HepG2 (cell line): ENCODE measurements around the gene GYS1. TPM values are rescaled to one million over a fixed set of nuclear protein-coding genes. Genes with fewer than 3 reads are reported as not detected.

Source experiments
- ATAC-seq: fragments of 200-7000 bp; cut with Tn5 transposase; 3 replicates; pipeline ENCODE4 v1.9.1; 2020; ENCODE audit warnings: mild to moderate bottlenecking, moderate library complexity
- BruUV-seq: library from RNA; stranded (reverse); fragments of 400-500 nt; replicated peaks from 2 replicates; lab custom pipeline; 2021; lab: Mats Ljungman, UMichigan
- CTCF ChIA-PET: fragments of 300-600 bp; formaldehyde crosslinking; extraction: SDS; loops from one replicate; lab custom pipeline; 2021; ENCODE audit warnings: low total read pairs, inconsistent platforms, low intra/inter-chr PET ratio; lab: Yijun Ruan, JAX
- POLR2A ChIA-PET: fragments of 350-600 bp; sonication (Branson Sonifier 250); formaldehyde crosslinking; loops from one replicate; lab custom pipeline; 2020; ENCODE audit warnings: antibody characterized with exemption, inconsistent platforms; lab: Yijun Ruan, JAX
- DNase-seq: peaks from one replicate; pipeline ENCODE4 v3.0.0-alpha.2; 2015; ENCODE audit warnings: low spot score
- FAIRE-seq: peaks from 3 replicates; lab custom pipeline; 2011; peaks lifted over from hg19 to GRCh38; lab: Jason Lieb, UNC
- H2AFZ ChIP-seq: one replicate; pipeline ENCODE4 v1.6.1; 2011; ENCODE audit warnings: low read length, inconsistent platforms
- H3K27ac ChIP-seq: fragments of 300-600 bp; 3 replicates; pipeline ENCODE4 v1.8.0; 2011; ENCODE audit warnings: mixed run types, mild to moderate bottlenecking, mixed read lengths, low read length, inconsistent platforms; ENCODE audit not compliant: insufficient read depth; ENCODE audit errors: extremely low read length
- H3K27me3 ChIP-seq, 2 experiments: fragments of 200-600 bp in 1 of 2; 2 replicates in 1 of 2; 3 replicates in 1 of 2; pipeline versions ENCODE4 v1.6.0 to v1.8.0; 2011; ENCODE audit warnings: low read length in 2 of 2, mild to moderate bottlenecking in 2 of 2, moderate library complexity in 2 of 2, inconsistent platforms in 1 of 2; ENCODE audit not compliant: insufficient read depth in 2 of 2, control insufficient read depth in 1 of 2
- H3K36me3 ChIP-seq, 2 experiments: fragments of 200-600 bp in 1 of 2; replicated peaks in 1 of 2; 2 replicates in 1 of 2; 3 replicates in 1 of 2; pipeline versions ENCODE4 v1.5.1 to v1.8.0; 2011; ENCODE audit warnings: low read length in 2 of 2, inconsistent platforms in 1 of 2; ENCODE audit not compliant: insufficient read depth in 2 of 2, control insufficient read depth in 1 of 2
- H3K4me1 ChIP-seq: 2 replicates; pipeline ENCODE4 v1.5.1; 2012; ENCODE audit warnings: low read length, inconsistent platforms; ENCODE audit not compliant: insufficient read depth
- H3K4me2 ChIP-seq: 2 replicates; pipeline ENCODE4 v1.6.0; 2011; ENCODE audit warnings: low read depth, low read length, inconsistent platforms
- H3K4me3 ChIP-seq, 3 experiments: fragments of 200-600 bp in 1 of 3; sonication (generic), shearing (Covaris generic) in 1 of 3; replicated peaks in 1 of 3; 2 replicates each; pipeline ENCODE4 v1.5.1; 2011 to 2016; ENCODE audit warnings: low read length in 3 of 3, inconsistent platforms in 2 of 3, low read depth in 2 of 3, mild to moderate bottlenecking in 2 of 3, control low read depth in 1 of 3, mixed read lengths in 1 of 3; ENCODE audit not compliant: insufficient read depth in 1 of 3
- H3K79me2 ChIP-seq: one replicate; pipeline ENCODE4 v1.6.1; 2011; ENCODE audit warnings: low read length, inconsistent platforms; ENCODE audit not compliant: insufficient read depth
- H3K9ac ChIP-seq: 2 replicates; pipeline ENCODE4 v1.6.0; 2011; ENCODE audit warnings: mild to moderate bottlenecking, low read depth, low read length, inconsistent platforms; ENCODE audit not compliant: insufficient read depth
- H3K9me3 ChIP-seq: 2 replicates; pipeline ENCODE4 v1.5.1; 2012; ENCODE audit warnings: mild to moderate bottlenecking, low read length
- H4K20me1 ChIP-seq: 2 replicates; pipeline ENCODE4 v1.6.0; 2011; ENCODE audit warnings: inconsistent platforms, mild to moderate bottlenecking, low read length, moderate library complexity; ENCODE audit not compliant: insufficient read depth
- ASH2L ChIP-seq: fragments of 300-600, 200-600 bp; sonication (generic); IDR thresholded peaks from 2 replicates; pipeline ENCODE4 v1.7.0; 2017; ENCODE audit warnings: low read depth, mild to moderate bottlenecking, moderate library complexity, mixed read lengths, low read length; ENCODE audit not compliant: insufficient read length
- FLYWCH1 ChIP-seq: sonication (generic); formaldehyde crosslinking; IDR thresholded peaks from 2 replicates; pipeline ENCODE4 v1.8.1; 2023; ENCODE audit warnings: mild to moderate bottlenecking, missing genetic modification reagents
- FOSL2 ChIP-seq: sonication (generic); formaldehyde crosslinking; IDR thresholded peaks from 2 replicates; pipeline ENCODE4 v1.4.0; 2020; ENCODE audit warnings: missing genetic modification reagents
- MTA1 ChIP-seq: sonication (generic); formaldehyde crosslinking; IDR thresholded peaks from 2 replicates; pipeline ENCODE4 v1.4.0; 2020; ENCODE audit warnings: missing genetic modification reagents, mild to moderate bottlenecking, borderline replicate concordance
- NCOR1 ChIP-seq: fragments of 200-600 bp; sonication (generic); IDR thresholded peaks from 2 replicates; pipeline ENCODE4 v1.7.0; 2017; ENCODE audit warnings: antibody characterized with exemption, low read length, borderline replicate concordance
- PBX3 ChIP-seq: sonication (generic); formaldehyde crosslinking; IDR thresholded peaks from 2 replicates; pipeline ENCODE4 v1.8.1; 2023; ENCODE audit warnings: missing genetic modification reagents, inconsistent platforms, borderline replicate concordance
- ZNF263 ChIP-seq: sonication (generic); formaldehyde crosslinking; IDR thresholded peaks from 2 replicates; pipeline ENCODE4 v1.4.0; 2020; ENCODE audit warnings: missing genetic modification reagents
- ZNF333 ChIP-seq: sonication (generic); formaldehyde crosslinking; IDR thresholded peaks from 2 replicates; pipeline ENCODE4 v1.4.0; 2020; ENCODE audit warnings: mild to moderate bottlenecking, missing genetic modification reagents, borderline replicate concordance
- ZNF460 ChIP-seq: sonication (generic); formaldehyde crosslinking; IDR thresholded peaks from 2 replicates; pipeline ENCODE4 v1.5.1; 2020; ENCODE audit warnings: missing genetic modification reagents, mild to moderate bottlenecking, borderline replicate concordance
- ZNF766 ChIP-seq: sonication (generic); formaldehyde crosslinking; IDR thresholded peaks from 2 replicates; pipeline ENCODE4 v1.5.0; 2020; ENCODE audit warnings: missing genetic modification reagents, borderline replicate concordance
- WGBS: methylation state at CpG from one replicate; pipeline ENCODE4 v1.1.6; 2017; ENCODE audit warnings: low lambda C conversion rate; 5-methylcytosine and 5-hydroxymethylcytosine counted together
- in situ Hi-C: cut with HindIII; loops from 2 replicates; pipeline ENCODE4 v1.10.0; 2017; ENCODE audit warnings: low pct_unique_long_range_greater_than_20kb; ENCODE audit not compliant: extremely low pct_ligation_motif_present
- intact Hi-C: fragments of 100-400 bp; cut with micrococcal nuclease; formaldehyde crosslinking; loops from one replicate; pipeline ENCODE4 v1.10.0; 2022; ENCODE audit not compliant: unreplicated experiment
- polyA plus RNA-seq, 8 experiments: library from polyadenylated mRNA; depleted of rRNA in 3 of 8; stranded (reverse) in 7 of 8; unstranded in 1 of 8; fragments of >200 nt; fragmentation: Illumina TruSeq in 4 of 8; extraction: Trizol in 4 of 8; gene quantifications; 2 replicates each; pipeline versions ENCODE4 v1.2.1 to v1.2.3, GENCODE V29; 2011 to 2016; ENCODE audit warnings: low read depth in 4 of 8, missing spikeins in 1 of 8, mixed read lengths in 1 of 8; ENCODE audit not compliant: insufficient read depth in 1 of 8
- total RNA-seq, 5 experiments: library from RNA; depleted of rRNA; stranded (reverse); fragments of >200 nt; fragmentation: Illumina TruSeq; extraction: Trizol; gene quantifications; 2 replicates each; pipeline ENCODE4 v1.2.3, GENCODE V29; 2016; ENCODE audit warnings: low read depth in 1 of 5
- TF ChIP-seq, protein P1 (sequence below): sonication (generic); formaldehyde crosslinking; IDR thresholded peaks from 2 replicates; pipeline ENCODE4 v1.5.0; 2020; ENCODE audit warnings: mild to moderate bottlenecking, missing genetic modification reagents
- TF ChIP-seq, protein P2 (sequence below): sonication (generic); formaldehyde crosslinking; IDR thresholded peaks from 2 replicates; pipeline ENCODE4 v1.5.0; 2020; ENCODE audit warnings: mild to moderate bottlenecking, missing genetic modification reagents, borderline replicate concordance

GYS1 gene
- total and polyA plus RNA-seq, 2 of the 13 experiments (the other 11 are each of a cell fraction or from before 2014, with no cell fraction given), result 18.4 to 42.1 TPM

DNA sequence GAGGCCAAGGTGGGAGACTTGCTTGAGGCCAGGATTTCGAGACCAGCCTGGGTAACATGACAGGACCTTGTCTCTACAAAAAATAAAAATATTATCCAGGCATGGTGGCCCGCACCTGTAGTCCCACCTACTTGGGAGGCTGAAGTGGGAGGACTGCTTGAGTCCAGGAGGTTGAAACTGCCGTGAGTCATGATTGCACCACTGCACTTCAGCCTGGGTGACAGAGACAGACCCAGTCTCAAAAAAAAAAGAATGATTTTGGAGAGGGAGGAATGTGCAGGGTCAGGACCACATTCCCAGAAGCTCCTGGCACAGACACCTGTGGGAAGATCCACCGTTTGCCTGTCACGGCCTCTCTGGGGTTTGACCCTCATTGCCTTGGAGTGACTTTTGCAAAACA is 47.7 kb downstream of the GYS1 start:
- DNase-seq (no peak), ATAC-seq (no peak), FAIRE-seq (no peak)
- Histone ChIP-seq H3K27me3 (no peaks in the 10 kb centered on the region), H3K9ac (no peak overlapping the region), H3K79me2 (no peaks in the 10 kb centered on the region), H2AFZ (no peak overlapping the region), H3K27ac (no peak overlapping the region), H3K36me3 (no peaks in the 10 kb centered on the region), H3K9me3 (peaks cover 5% of the 10 kb centered on the region; the same call in 1 of the 2 replicates), H3K4me3 (no peak overlapping the region), H3K4me2 (no peak overlapping the region), H4K20me1 (no peaks in the 10 kb centered on the region), H3K4me1 (peaks cover 50% of the 10 kb centered on the region)
- TF ChIP-seq ZNF766 (CRISPR knock-in tag), result no peak
- TF ChIP-seq MTA1 (CRISPR knock-in tag), result no peak
- no peak for TF ChIP-seq NCOR1
- peak; percentile 66 for TF ChIP-seq FOSL2 (CRISPR knock-in tag)
- peak; percentile 24; the same call in 1 of the 2 replicates for TF ChIP-seq ZNF460 (CRISPR knock-in tag)
- TF ChIP-seq, protein P1, sequence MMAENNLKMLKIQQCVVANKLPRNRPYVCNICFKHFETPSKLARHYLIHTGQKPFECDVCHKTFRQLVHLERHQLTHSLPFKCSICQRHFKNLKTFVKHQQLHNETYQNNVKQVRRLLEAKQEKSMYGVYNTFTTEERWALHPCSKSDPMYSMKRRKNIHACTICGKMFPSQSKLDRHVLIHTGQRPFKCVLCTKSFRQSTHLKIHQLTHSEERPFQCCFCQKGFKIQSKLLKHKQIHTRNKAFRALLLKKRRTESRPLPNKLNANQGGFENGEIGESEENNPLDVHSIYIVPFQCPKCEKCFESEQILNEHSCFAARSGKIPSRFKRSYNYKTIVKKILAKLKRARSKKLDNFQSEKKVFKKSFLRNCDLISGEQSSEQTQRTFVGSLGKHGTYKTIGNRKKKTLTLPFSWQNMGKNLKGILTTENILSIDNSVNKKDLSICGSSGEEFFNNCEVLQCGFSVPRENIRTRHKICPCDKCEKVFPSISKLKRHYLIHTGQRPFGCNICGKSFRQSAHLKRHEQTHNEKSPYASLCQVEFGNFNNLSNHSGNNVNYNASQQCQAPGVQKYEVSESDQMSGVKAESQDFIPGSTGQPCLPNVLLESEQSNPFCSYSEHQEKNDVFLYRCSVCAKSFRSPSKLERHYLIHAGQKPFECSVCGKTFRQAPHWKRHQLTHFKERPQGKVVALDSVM (CRISPR knock-in tag), result peak; percentile 86
- no peak for TF ChIP-seq FLYWCH1
- TF ChIP-seq, protein P2, sequence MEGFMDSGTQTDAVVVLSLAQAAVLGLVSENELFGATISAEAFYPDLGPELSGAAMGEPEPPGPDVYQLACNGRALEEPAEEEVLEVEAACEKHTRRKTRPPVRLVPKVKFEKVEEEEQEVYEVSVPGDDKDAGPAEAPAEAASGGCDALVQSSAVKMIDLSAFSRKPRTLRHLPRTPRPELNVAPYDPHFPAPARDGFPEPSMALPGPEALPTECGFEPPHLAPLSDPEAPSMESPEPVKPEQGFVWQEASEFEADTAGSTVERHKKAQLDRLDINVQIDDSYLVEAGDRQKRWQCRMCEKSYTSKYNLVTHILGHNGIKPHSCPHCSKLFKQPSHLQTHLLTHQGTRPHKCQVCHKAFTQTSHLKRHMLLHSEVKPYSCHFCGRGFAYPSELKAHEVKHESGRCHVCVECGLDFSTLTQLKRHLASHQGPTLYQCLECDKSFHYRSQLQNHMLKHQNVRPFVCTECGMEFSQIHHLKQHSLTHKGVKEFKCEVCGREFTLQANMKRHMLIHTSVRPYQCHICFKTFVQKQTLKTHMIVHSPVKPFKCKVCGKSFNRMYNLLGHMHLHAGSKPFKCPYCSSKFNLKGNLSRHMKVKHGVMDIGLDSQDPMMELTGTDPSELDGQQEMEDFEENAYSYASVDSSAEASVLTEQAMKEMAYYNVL, result no peak
- no peak for TF ChIP-seq PBX3 (CRISPR knock-in tag)
- no peak for TF ChIP-seq ZNF333 (CRISPR knock-in tag)
- peak; percentile 81 for TF ChIP-seq ZNF263 (CRISPR knock-in tag)
- no peak for TF ChIP-seq ASH2L
- POLR2A ChIA-PET, result no interaction called here
- 50% methylated on average over 5 of the region's 5 CpGs for WGBS
- no TSS peak for BruUV-seq
- CTCF ChIA-PET, result no interaction called here
- intact Hi-C loops (no loop called here), in situ Hi-C loops (no loop called here)
